ENCODE results near the gene KRTAP9-7.

KRTAP9-7 gene

DNA sequence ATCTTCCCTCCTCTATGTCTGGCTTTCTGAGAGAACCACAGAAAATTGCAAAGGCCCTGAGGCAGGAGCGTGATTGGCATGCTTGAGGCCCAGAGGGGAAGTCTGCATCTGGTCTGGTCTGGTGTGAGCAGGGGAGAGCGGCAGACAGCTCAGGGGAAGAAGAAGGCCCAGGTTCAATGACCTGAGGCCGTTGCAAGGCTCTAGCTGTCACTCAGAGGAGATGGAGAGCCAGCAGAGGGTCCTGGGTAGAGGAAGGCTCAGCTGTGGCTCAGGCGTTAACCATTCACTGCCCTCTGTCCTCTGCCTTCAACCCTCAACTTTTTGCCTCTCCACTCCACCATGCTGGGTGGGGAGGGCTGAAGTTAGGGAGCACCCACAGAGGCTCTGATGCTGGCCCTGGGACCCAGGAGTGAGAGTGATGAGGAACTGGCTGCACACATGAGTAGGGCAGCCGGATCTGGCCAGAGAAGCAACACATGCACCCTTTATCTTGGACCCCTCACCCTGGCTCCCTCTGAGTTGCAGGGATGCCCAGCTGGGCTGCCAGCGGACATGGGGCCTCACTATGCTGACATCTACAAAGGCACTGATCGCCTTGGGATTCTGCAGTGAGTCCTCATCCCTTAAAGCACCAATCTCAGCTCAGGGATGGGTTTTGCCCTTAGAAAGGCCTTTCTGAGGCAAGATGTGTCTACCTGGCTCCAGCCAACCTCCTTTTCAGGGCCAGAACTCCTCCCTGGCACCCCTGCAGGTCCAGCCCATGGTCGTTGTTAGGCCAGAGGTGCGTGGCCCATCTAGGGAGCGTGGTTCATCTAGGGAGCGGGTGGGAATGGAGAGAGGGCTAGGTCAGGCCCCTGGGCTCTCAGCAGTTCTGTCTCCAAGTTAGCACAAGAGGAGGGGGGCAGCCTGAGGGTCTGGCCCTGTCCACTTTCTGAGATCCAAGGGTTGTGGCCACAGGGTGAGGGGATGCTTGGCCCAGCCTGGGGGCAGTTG is 47.7 kb downstream of the KRTAP9-7 start:
- no peak for DNase-seq

- DNase-seq, result peak in 1 of 2 experiments; percentile 27
These were observed 48.9 kb downstream of the KRTAP9-7 start for GRCh38 chr17:41324180-41325075.

DNA sequence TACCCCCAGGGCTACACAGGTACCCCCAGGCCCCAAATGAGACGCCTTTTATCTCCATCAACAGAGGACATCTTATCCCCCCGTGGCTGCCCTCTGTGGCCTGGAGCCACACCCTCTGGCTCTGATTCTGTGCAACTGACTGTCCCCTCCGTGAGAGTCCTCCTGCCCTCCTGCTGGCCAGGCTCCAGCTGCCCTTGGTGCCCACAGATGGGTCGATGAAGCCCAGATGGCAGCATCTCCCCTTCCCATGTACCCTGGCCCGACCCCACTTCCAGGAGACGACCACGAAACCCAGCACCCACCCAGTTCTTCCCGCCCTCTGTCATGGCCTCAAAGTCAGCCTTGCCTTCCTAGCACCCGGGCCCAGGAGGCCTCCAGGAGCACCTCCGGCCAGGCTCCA is 49.6 kb downstream of the KRTAP9-7 start:
- no peak for DNase-seq

DNA sequence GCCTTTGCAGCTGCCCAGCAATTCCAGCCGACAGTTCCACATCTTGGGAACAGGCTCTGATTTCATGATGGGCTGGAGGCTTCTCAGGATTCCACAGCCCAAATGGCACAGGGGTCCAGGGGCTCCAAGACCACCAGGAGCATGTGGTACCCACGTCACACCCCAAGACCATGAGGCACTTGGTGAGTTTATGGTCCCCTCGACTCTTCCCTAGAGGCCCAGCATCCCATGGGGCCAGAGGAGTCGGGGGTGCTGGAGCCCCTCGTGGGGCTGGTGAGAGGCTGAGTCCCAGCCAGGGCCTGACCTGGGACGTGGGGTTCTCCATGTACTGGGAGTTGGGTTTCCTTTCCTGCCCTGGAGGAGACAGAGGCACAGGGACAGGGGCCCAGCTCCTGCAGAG is 50.1 kb downstream of the KRTAP9-7 start:
- DNase-seq, result no peak

Measured in SW 1271 (cell line).